ENCODE data around the gene LENG8.

DNA sequence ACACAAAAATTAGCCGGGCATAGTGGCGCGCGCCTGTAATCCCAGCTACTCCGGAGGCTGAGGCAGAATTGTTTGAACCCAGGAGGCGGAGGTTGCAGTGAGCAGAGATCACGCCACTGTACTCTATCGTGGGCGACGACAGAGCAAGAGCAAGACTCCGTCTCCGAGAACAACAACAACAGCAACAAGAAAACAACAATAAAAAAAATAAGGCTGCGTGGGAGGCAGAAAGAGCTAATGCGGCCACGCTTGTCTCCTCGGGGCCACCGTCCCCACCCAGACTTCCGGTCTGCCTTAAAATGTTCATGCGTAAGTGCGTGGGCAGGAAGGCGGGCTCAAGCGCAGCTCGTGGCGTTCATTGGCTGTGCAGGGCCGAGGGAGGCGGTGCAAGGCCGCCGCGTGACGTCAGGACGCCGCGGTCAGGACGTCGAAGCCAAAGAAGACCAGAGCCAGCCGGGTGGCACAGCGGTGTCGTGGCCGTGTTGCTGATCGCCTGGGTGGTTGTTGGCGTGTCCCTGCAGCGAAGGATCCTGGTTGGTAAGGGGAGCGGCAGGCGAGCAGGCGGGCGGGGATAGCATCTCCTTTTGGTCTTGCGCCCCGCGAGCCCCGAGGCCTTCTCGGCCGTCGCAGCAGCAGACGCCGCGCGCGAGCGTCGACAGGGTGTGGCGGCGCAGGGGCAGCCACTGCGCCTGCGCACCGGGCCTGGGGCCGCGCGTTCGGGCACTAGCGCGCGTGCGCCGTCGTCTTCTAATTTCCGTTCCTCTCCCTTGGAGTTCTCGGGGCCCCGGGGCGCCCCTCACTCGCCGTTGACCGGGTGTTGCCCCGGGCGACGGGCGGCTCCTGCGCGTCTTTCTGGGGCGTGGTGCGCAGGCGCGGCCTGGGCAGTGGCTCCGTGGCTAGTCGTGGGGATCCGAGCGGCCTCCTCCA lies at the start of gene LENG8:
- TF ChIP-seq, protein P1, sequence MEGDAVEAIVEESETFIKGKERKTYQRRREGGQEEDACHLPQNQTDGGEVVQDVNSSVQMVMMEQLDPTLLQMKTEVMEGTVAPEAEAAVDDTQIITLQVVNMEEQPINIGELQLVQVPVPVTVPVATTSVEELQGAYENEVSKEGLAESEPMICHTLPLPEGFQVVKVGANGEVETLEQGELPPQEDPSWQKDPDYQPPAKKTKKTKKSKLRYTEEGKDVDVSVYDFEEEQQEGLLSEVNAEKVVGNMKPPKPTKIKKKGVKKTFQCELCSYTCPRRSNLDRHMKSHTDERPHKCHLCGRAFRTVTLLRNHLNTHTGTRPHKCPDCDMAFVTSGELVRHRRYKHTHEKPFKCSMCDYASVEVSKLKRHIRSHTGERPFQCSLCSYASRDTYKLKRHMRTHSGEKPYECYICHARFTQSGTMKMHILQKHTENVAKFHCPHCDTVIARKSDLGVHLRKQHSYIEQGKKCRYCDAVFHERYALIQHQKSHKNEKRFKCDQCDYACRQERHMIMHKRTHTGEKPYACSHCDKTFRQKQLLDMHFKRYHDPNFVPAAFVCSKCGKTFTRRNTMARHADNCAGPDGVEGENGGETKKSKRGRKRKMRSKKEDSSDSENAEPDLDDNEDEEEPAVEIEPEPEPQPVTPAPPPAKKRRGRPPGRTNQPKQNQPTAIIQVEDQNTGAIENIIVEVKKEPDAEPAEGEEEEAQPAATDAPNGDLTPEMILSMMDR (IDR thresholded peaks at IDR 0.05): peak in 2 of 6 experiments; percentile 12 to 13
- peak; percentile 81 to 94 for TF ChIP-seq POLR2A (IDR thresholded peaks at IDR 0.05)

Measured in thyroid gland (tissue), 4 donors.